GM10248 (cell line): ENCODE results near the gene PIK3C2G.

Experiments
- CTCF ChIA-PET: fragments of 300-600 bp; sonication (Branson Sonifier 250); formaldehyde crosslinking; extraction: SDS; loops from one replicate; lab custom pipeline; 2021; ENCODE audit warnings: antibody characterized with exemption; lab: Yijun Ruan, JAX
- POLR2A ChIA-PET: fragments of 350-650 bp; sonication (Branson Sonifier 250); formaldehyde crosslinking; extraction: SDS; loops from one replicate; lab custom pipeline; 2020; ENCODE audit warnings: antibody characterized with exemption; lab: Yijun Ruan, JAX
- DNase-seq: peaks from one replicate; pipeline ENCODE4 v3.0.0; 2012; ENCODE audit errors: extremely low spot score
- CTCF ChIP-seq: IDR thresholded peaks from 2 replicates; pipeline ENCODE4 v1.5.1; 2012; ENCODE audit warnings: mild to moderate bottlenecking, low read depth; ENCODE audit errors: extremely low read depth, missing control alignments, control extremely low read depth

The PIK3C2G gene

GRCh38 chr12:18570543-18570942, 309.2 kb downstream of the PIK3C2G start:
- CTCF ChIA-PET, result no interaction called here
- POLR2A ChIA-PET, result no interaction called here
- DNase-seq, result no peak
- TF ChIP-seq CTCF, result no peak

GRCh38 chr12:18576104-18576626, 314.8 kb downstream of the PIK3C2G start:
- TF ChIP-seq CTCF, result no peak
- CTCF ChIA-PET, result no interaction called here
- POLR2A ChIA-PET, result no interaction called here
- no peak for DNase-seq

GRCh38 chr12:18576648-18577047, 315.3 kb downstream of the PIK3C2G start:
- ChIA-PET CTCF (interaction anchor here (1.3 kb wide), 1 partner anchor 10 kb away, joined by 7 read pairs; no protein-coding TSS in a partner anchor), POLR2A (no interaction called here)
- no peak for DNase-seq
- TF ChIP-seq CTCF, result no peak

GRCh38 chr12:18578191-18578590, 316.9 kb downstream of the PIK3C2G start:
- ChIA-PET CTCF (no interaction called here), POLR2A (no interaction called here)
- no peak for DNase-seq
- no peak for TF ChIP-seq CTCF

GRCh38 chr12:18580291-18580690, 319.0 kb downstream of the PIK3C2G start:
- no peak for TF ChIP-seq CTCF
- POLR2A ChIA-PET, result no interaction called here
- CTCF ChIA-PET, result interaction anchor here (0.7 kb wide), 1 partner anchor 38 kb away, joined by 3 read pairs; no protein-coding TSS in a partner anchor
- no peak for DNase-seq

DNA sequence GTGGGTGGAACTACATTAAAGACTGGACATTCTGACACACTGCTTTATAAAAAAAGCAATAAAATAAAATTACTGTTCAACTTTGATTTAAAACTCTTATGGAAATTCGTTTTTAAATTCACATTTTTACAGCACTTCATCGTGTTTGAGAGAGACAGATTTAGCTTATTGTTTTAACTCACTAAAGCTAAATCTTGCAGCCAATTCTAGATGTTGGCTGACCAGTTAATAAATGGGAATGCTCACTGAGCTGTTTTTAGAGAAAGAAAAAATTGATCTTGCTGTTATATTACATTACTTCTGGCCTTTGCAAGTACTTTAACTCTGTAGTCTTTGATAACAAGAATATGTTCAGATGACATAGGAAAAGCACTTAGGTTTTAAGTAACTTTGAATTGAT, 319.4 kb downstream of the PIK3C2G start:
- ChIA-PET POLR2A (no interaction called here), CTCF (interaction anchor here (0.7 to 1.3 kb wide), 2 partner anchors 8 to 38 kb away, joined by 3 read pairs; no protein-coding TSS in a partner anchor)
- no peak for DNase-seq
- no peak for TF ChIP-seq CTCF
